ENCODE measurements around the gene GTF2F1. TPM values are rescaled to one million over a fixed set of nuclear protein-coding genes. Genes with fewer than 3 reads are reported as not detected.

GTF2F1 gene
- total RNA-seq, 4 donors from 2014 or later: 50.8 to 57.0 (median 51.4) TPM

DNA sequence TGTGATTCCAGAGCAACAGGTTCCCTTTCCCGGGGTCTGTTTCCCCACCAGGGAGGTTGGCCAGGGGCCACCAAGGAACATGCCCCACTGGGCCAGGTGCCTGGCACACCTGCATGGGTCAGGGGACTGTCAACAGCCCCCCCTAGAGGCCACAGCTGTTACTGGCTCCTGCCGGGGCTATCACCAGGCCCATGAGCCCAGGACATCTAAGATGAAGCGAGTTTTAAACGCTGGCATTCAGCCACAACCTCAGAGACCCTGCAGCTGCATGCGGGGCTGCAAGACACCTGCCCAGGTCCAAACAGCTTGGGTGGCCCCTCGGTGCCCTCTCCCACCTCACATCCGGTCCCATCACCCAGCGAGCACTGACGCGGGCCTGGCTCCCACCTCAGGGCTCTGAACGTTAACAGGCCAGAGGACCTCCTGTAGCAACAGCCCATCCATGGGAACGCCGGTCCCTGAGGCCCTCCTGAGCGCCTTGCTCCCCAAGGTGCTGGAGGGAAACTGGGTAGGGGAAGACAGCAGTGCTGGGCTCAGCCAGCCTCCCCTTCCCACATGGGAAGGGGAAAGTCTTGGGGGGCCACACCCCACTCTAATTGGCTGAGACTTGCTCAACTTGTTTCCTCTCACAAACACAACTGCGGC, 19.6 kb upstream of the GTF2F1 start:
- no peak overlapping the region for H3K4me3 ChIP-seq (replicated peaks in 1 of 3)
- H3K36me3 ChIP-seq: peaks cover 35 to 38% of the 10 kb centered on the region in 2 donors
- intact Hi-C loops (cut with DNase I): no loop called here
- no peaks in the 10 kb centered on the region for H3K9me3 ChIP-seq
- H3K27ac ChIP-seq: peak overlapping the region; percentile 29 to 75 (median 73)
- TF ChIP-seq, protein P1, sequence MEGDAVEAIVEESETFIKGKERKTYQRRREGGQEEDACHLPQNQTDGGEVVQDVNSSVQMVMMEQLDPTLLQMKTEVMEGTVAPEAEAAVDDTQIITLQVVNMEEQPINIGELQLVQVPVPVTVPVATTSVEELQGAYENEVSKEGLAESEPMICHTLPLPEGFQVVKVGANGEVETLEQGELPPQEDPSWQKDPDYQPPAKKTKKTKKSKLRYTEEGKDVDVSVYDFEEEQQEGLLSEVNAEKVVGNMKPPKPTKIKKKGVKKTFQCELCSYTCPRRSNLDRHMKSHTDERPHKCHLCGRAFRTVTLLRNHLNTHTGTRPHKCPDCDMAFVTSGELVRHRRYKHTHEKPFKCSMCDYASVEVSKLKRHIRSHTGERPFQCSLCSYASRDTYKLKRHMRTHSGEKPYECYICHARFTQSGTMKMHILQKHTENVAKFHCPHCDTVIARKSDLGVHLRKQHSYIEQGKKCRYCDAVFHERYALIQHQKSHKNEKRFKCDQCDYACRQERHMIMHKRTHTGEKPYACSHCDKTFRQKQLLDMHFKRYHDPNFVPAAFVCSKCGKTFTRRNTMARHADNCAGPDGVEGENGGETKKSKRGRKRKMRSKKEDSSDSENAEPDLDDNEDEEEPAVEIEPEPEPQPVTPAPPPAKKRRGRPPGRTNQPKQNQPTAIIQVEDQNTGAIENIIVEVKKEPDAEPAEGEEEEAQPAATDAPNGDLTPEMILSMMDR (IDR thresholded peaks at IDR 0.05): peak in 5 of 6 experiments; percentile 15 to 58 (median 47)
- TF ChIP-seq POLR2A (IDR thresholded peaks at IDR 0.05): no peak
- H3K4me1 ChIP-seq: peaks cover 19 to 21% of the 10 kb centered on the region in 2 donors
- peak; percentile 53 to 63 for DNase-seq
- H3K27me3 ChIP-seq: no peaks in the 10 kb centered on the region
- 26 to 48% methylated on average over 7 to 14 of the region's 15 CpGs for WGBS, 2 donors

DNA sequence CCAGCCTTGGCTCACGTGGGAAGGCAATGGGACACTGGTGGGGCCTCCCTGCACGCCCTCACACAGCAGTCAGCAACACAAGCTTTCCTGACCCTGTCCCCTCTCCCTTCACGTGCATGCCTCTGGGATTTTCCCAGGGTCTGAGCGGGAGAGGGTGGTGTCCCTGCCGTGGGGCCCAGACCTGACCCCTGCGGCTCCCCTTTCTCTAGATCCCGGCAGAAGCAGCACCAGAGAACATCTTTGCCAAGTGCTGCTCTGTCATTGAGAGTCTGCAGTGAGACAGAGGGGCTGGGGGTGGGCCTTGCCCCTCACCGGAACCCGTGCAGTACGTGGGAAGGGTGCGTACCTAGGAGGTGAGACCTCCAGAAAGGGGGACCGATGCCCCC, 19.1 kb upstream of the GTF2F1 start:
- no peak for TF ChIP-seq POLR2A (IDR thresholded peaks at IDR 0.05)
- TF ChIP-seq, protein P1 (IDR thresholded peaks at IDR 0.05): no peak
- Histone ChIP-seq H3K27ac (peak overlapping the region in 1 of 3 donors; percentile 29), H3K4me3 (replicated peaks in 1 of 3) (no peak overlapping the region), H3K9me3 (no peaks in the 10 kb centered on the region), H3K36me3 (peaks cover 30 to 33% of the 10 kb centered on the region in 2 donors), H3K27me3 (no peaks in the 10 kb centered on the region), H3K4me1 (peaks cover 19 to 21% of the 10 kb centered on the region in 2 donors)
- intact Hi-C loops (cut with DNase I): no loop called here
- 87 to 88% methylated on average over 4 to 6 of the region's 12 CpGs for WGBS, 2 donors
- no peak for DNase-seq

DNA sequence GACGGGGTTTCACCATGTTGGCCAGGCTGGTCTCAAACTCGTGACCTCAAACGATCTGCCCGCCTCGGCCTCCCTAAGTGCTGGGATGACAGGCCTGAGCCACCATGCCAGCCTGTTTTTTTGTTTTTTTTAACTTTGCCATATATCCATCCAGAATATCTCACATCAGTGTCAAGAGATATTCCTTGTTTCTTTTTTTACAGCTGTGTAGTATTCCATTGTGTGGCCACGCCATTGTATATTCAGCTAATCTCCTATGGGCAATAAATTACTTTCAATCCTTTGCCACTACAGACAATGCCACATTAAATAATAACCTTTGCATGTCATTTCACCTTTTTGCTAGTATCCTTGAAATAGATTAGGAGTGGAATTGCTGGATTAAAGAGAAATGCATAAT, 16.4 kb upstream of the GTF2F1 start:
- 93 to 98% methylated on average over 6 of the region's 6 CpGs for WGBS, 2 donors
- Histone ChIP-seq H3K4me3 (replicated peaks in 1 of 3) (no peak overlapping the region), H3K27ac (no peak overlapping the region), H3K27me3 (no peaks in the 10 kb centered on the region), H3K36me3 (peaks cover 3 to 6% of the 10 kb centered on the region in 2 donors), H3K9me3 (no peaks in the 10 kb centered on the region), H3K4me1 (peaks cover 19 to 20% of the 10 kb centered on the region in 2 donors)
- DNase-seq: no peak
- TF ChIP-seq, protein P1 (IDR thresholded peaks at IDR 0.05): no peak
- TF ChIP-seq POLR2A (IDR thresholded peaks at IDR 0.05): no peak
- intact Hi-C loops (cut with DNase I): no loop called here

DNA sequence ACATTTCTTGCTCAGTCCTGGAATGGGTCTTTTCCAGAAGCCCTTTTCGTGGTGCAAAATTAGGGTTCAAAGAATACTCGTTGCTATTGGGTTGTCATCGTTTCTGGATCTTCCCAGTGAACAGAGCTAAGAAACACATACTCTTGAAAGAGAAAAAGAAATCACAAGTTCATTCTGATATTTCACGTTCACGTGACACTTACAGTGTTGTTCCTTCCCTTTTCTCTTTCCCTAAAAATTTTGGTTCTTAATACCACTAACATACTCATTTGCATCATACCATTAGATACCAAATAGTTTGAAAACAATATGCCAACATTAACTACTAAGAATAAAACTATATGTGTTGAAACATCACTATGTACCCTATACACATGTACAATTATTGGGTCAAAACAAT, 13.4 kb upstream of the GTF2F1 start:
- H3K4me1 ChIP-seq: no peaks in the 10 kb centered on the region
- 88 to 91% methylated on average over 5 of the region's 5 CpGs for WGBS, 2 donors
- H3K36me3 ChIP-seq: no peaks in the 10 kb centered on the region
- no peak overlapping the region for H3K27ac ChIP-seq
- no peak overlapping the region for H3K4me3 ChIP-seq (replicated peaks in 1 of 3)
- no peak for TF ChIP-seq POLR2A (IDR thresholded peaks at IDR 0.05)
- TF ChIP-seq, protein P1 (IDR thresholded peaks at IDR 0.05): no peak
- DNase-seq: no peak
- no peaks in the 10 kb centered on the region for H3K9me3 ChIP-seq
- no peaks in the 10 kb centered on the region for H3K27me3 ChIP-seq
- intact Hi-C loops (cut with DNase I): no loop called here

DNA sequence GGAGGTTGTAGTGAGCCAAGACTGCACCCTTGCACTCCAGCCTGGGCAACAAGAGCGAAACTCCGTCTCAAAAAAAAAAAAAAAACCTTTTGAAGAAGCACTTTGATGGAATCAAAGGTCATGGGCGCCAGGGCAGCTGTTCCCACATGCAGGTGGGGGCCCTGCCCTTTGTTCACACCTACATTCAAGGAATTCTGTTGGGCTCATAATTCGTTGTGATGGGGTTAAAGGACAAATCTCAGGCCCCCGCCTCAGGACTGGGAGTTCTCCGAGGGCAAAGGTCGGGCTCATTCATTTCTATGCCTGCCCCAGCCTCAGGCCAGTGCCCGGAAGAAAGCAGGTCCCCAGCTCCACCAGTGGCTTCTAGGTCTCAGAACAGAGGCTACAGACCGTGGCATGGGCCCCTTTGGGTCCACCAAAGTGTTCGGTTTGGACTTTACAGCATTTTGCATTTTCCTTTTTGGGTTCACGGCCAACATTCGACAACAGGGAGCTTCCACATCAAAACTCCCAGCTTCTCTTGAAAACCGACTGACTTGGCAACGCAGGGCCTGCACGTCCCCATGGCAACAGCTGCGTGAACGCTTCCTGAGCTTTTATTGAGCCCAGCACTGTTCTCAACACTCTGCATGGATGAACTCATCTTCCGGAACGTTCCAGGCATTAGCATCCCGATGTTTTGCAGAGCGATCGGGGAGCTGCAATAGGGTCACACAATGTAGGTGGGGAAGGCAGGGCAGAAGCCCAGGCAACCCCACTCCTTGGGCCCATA, 10.1 kb upstream of the GTF2F1 start:
- Histone ChIP-seq H3K9me3 (no peaks in the 10 kb centered on the region), H3K4me3 (replicated peaks in 1 of 3) (no peak overlapping the region), H3K27ac (no peak overlapping the region), H3K4me1 (no peaks in the 10 kb centered on the region), H3K27me3 (no peaks in the 10 kb centered on the region), H3K36me3 (no peaks in the 10 kb centered on the region)
- peak; percentile 74 to 78 for DNase-seq
- intact Hi-C loops (cut with DNase I): no loop called here
- WGBS, 2 donors: 36 to 42% methylated on average over 21 to 22 of the region's 22 CpGs
- no peak for TF ChIP-seq POLR2A (IDR thresholded peaks at IDR 0.05)
- TF ChIP-seq, protein P1 (IDR thresholded peaks at IDR 0.05): no peak

All from thyroid gland (tissue), 4 donors.